Choroid plexus epithelial cell (primary cell): ENCODE results near the gene EWSR1.

Experiments used
- DNase-seq: peaks from one replicate; pipeline ENCODE4 v3.0.0-alpha.2; 2010; ENCODE audit warnings: low read depth
- H3K4me3 ChIP-seq: 2 replicates; pipeline ENCODE4 v1.5.1; 2011; ENCODE audit warnings: low read depth, mild to moderate bottlenecking, control low read depth, low read length, moderate library complexity
- CTCF ChIP-seq: conservative IDR thresholded peaks from 2 replicates; pipeline ENCODE4 v1.5.1; 2011; ENCODE audit warnings: low read depth, mild to moderate bottlenecking, control low read depth, inconsistent platforms, low read length, moderate library complexity

EWSR1 gene

GRCh38 chr22:29266564-29267461 lies 1.3 kb upstream of the EWSR1 start:
- H3K4me3 ChIP-seq = peak overlapping the region; percentile 90
- DNase-seq = peak; percentile 42
- no peak for TF ChIP-seq CTCF

- TF ChIP-seq CTCF = no peak
- DNase-seq = no peak
- H3K4me3 ChIP-seq = peak overlapping the region; percentile 90
Measured at GRCh38 chr22:29267462-29267857, 608 bp upstream of the EWSR1 start.

GRCh38 chr22:29268511-29269229 lies 602 bp downstream of the EWSR1 start:
- DNase-seq = peak; percentile 83

GRCh38 chr22:29269230-29269604 lies 1.1 kb downstream of the EWSR1 start:
- no peak for TF ChIP-seq CTCF
- peak overlapping the region; percentile 90 for H3K4me3 ChIP-seq
- DNase-seq = peak; percentile 21

More at GRCh38 chr22:29268511-29269229, 602 bp downstream of the EWSR1 start:
- peak overlapping the region; percentile 90 for H3K4me3 ChIP-seq
- TF ChIP-seq CTCF = no peak

GRCh38 chr22:29269731-29270474 lies 1.8 kb downstream of the EWSR1 start:
- peak overlapping the region; percentile 90 for H3K4me3 ChIP-seq
- DNase-seq = peak; percentile 40
- TF ChIP-seq CTCF = no peak

- DNase-seq = peak; percentile 28
- H3K4me3 ChIP-seq = peak overlapping the region; percentile 90
- no peak for TF ChIP-seq CTCF
Measured at GRCh38 chr22:29270475-29271271, 2.6 kb downstream of the EWSR1 start.
